ENCODE measurements around the gene SCN9A. TPM values are rescaled to one million over a fixed set of nuclear protein-coding genes. Genes with fewer than 3 reads are reported as not detected.

Gene SCN9A
- total RNA-seq, 1 donor from 2014 or later = 7.8 TPM

DNA sequence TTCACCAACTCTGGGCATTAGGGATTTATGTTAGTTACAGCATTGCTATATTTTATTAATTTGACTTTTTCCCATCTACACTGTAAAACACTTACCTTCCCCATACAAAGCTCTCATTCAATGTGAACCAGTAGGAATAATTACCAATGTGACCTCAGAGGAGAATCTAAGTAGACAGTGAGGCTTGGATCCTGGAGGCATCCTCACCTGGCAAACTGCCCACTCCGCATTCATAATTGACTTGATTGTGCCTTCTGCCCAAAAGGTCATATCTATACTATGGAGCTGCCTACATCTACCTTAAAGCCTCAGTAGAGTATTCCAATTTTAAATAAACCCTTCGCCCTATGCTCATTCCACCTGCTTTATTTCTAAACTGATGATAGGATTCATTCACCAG is 202.5 kb downstream of the SCN9A start:
- Histone ChIP-seq H3K27me3 (ENCODE audit: insufficient read depth, low read length) (no peaks in the 10 kb centered on the region), H2AFZ (ENCODE audit: low read depth, low read length) (no peak overlapping the region), H3K4me1 (ENCODE audit: insufficient read depth, low read length) (peaks cover 5% of the 10 kb centered on the region), H3K9ac (ENCODE audit: low read length) (no peak overlapping the region), H3K36me3 (ENCODE audit: insufficient read depth, low read length) (no peaks in the 10 kb centered on the region), H3K9me3 (ENCODE audit: insufficient read depth, low read depth, low read length) (no peaks in the 10 kb centered on the region), H3K4me2 (ENCODE audit: low read length) (no peak overlapping the region), H3K79me2 (ENCODE audit: insufficient read depth, low read length) (no peaks in the 10 kb centered on the region), H4K20me1 (ENCODE audit: insufficient read depth, low read length) (no peaks in the 10 kb centered on the region), H3K27ac (ENCODE audit: low read depth, low read length) (no peak overlapping the region), H3K4me3 (ENCODE audit: insufficient read depth, low read depth, low read length) (no peak overlapping the region)
- H3K27me3 Mint-ChIP-seq (ENCODE audit: low read depth, unreplicated experiment) = no peaks in the 10 kb centered on the region
- FAIRE-seq = no peak
- TF ChIP-seq, protein P1, sequence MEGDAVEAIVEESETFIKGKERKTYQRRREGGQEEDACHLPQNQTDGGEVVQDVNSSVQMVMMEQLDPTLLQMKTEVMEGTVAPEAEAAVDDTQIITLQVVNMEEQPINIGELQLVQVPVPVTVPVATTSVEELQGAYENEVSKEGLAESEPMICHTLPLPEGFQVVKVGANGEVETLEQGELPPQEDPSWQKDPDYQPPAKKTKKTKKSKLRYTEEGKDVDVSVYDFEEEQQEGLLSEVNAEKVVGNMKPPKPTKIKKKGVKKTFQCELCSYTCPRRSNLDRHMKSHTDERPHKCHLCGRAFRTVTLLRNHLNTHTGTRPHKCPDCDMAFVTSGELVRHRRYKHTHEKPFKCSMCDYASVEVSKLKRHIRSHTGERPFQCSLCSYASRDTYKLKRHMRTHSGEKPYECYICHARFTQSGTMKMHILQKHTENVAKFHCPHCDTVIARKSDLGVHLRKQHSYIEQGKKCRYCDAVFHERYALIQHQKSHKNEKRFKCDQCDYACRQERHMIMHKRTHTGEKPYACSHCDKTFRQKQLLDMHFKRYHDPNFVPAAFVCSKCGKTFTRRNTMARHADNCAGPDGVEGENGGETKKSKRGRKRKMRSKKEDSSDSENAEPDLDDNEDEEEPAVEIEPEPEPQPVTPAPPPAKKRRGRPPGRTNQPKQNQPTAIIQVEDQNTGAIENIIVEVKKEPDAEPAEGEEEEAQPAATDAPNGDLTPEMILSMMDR (IDR thresholded peaks at IDR 0.05; ENCODE audit: insufficient read depth, low read depth, low read length) = no peak
- TF ChIP-seq EZH2 (IDR thresholded peaks at IDR 0.05; ENCODE audit: insufficient read depth, low read length) = no peak
- H3K4me1 Mint-ChIP-seq (ENCODE audit: low read depth, unreplicated experiment) = peaks cover 5% of the 10 kb centered on the region
- no peak overlapping the region for H3K27ac Mint-ChIP-seq (ENCODE audit: unreplicated experiment)
- no peaks in the 10 kb centered on the region for H3K9me3 Mint-ChIP-seq (ENCODE audit: unreplicated experiment)
- no peak for DNase-seq (ENCODE audit: low read depth)
- H3K36me3 Mint-ChIP-seq (ENCODE audit: low read depth, unreplicated experiment) = no peaks in the 10 kb centered on the region
- H3K4me3 Mint-ChIP-seq (ENCODE audit: unreplicated experiment) = no peak overlapping the region

DNA sequence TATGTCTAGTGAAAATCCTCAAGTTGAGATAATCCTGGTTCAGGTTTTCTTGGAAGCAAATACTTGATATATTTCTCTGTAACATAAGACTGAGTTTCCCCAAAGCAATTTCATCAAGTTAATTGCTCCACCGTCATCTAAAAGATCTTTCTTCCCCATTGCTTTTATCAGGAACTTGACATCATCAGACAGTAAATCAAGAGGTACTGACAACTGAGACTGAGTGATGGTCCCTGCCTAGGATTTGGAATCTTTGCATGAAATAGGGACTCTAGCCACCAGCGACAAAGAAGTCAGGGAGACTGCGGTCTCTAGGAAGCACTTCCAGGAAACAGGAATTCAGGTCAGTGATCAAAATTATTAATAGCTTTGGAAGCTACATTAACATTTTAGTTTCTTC is 204.5 kb downstream of the SCN9A start:
- Mint-ChIP-seq H3K27me3 (ENCODE audit: low read depth, unreplicated experiment) (no peaks in the 10 kb centered on the region), H3K4me1 (ENCODE audit: low read depth, unreplicated experiment) (peaks cover 5% of the 10 kb centered on the region), H3K9me3 (ENCODE audit: unreplicated experiment) (no peaks in the 10 kb centered on the region), H3K27ac (ENCODE audit: unreplicated experiment) (no peak overlapping the region), H3K36me3 (ENCODE audit: low read depth, unreplicated experiment) (no peaks in the 10 kb centered on the region), H3K4me3 (ENCODE audit: unreplicated experiment) (no peak overlapping the region)
- Histone ChIP-seq H3K36me3 (ENCODE audit: insufficient read depth, low read length) (no peaks in the 10 kb centered on the region), H3K9ac (ENCODE audit: low read length) (no peak overlapping the region), H3K27me3 (ENCODE audit: insufficient read depth, low read length) (no peaks in the 10 kb centered on the region), H3K79me2 (ENCODE audit: insufficient read depth, low read length) (no peaks in the 10 kb centered on the region), H3K27ac (ENCODE audit: low read depth, low read length) (no peak overlapping the region), H4K20me1 (ENCODE audit: insufficient read depth, low read length) (no peaks in the 10 kb centered on the region), H3K4me1 (ENCODE audit: insufficient read depth, low read length) (peaks cover 5% of the 10 kb centered on the region), H3K4me2 (ENCODE audit: low read length) (no peak overlapping the region), H2AFZ (ENCODE audit: low read depth, low read length) (no peak overlapping the region), H3K4me3 (ENCODE audit: insufficient read depth, low read depth, low read length) (no peak overlapping the region), H3K9me3 (ENCODE audit: insufficient read depth, low read depth, low read length) (no peaks in the 10 kb centered on the region)
- FAIRE-seq = no peak
- TF ChIP-seq, protein P1 (IDR thresholded peaks at IDR 0.05; ENCODE audit: insufficient read depth, low read depth, low read length) = no peak
- TF ChIP-seq EZH2 (IDR thresholded peaks at IDR 0.05; ENCODE audit: insufficient read depth, low read length) = no peak
- no peak for DNase-seq (ENCODE audit: low read depth)

DNA sequence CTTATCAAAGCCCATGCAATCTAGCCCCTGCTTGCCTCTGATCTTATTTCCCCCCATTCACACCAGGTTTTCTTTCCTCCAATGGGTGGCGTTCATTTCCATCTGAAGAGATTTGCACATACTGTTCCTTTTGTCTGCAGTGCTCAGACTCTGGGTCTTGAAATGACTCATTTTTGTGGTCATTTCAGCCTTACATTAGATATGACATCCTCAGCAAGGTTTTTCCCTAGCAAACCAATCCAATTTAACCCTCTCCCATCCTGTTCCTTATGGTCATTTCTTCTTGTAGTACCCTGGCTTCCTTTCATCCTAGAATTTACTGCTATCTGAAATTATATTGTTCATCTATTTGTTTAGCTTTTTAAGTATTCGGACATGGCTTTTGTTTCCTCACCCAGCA is 205.4 kb downstream of the SCN9A start:
- no peak overlapping the region for H2AFZ ChIP-seq (ENCODE audit: low read depth, low read length)
- Mint-ChIP-seq H3K27me3 (ENCODE audit: low read depth, unreplicated experiment) (no peaks in the 10 kb centered on the region), H3K27ac (ENCODE audit: unreplicated experiment) (no peak overlapping the region), H3K4me3 (ENCODE audit: unreplicated experiment) (no peak overlapping the region), H3K36me3 (ENCODE audit: low read depth, unreplicated experiment) (no peaks in the 10 kb centered on the region), H3K9me3 (ENCODE audit: unreplicated experiment) (no peaks in the 10 kb centered on the region), H3K4me1 (ENCODE audit: low read depth, unreplicated experiment) (peaks cover 5% of the 10 kb centered on the region)
- H3K4me1 ChIP-seq (ENCODE audit: insufficient read depth, low read length) = peaks cover 5% of the 10 kb centered on the region
- peak; percentile 64 for DNase-seq (ENCODE audit: low read depth)
- no peaks in the 10 kb centered on the region for H3K27me3 ChIP-seq (ENCODE audit: insufficient read depth, low read length)
- H4K20me1 ChIP-seq (ENCODE audit: insufficient read depth, low read length) = no peaks in the 10 kb centered on the region
- H3K9ac ChIP-seq (ENCODE audit: low read length) = no peak overlapping the region
- no peaks in the 10 kb centered on the region for H3K79me2 ChIP-seq (ENCODE audit: insufficient read depth, low read length)
- peak overlapping the region; percentile 1 for H3K4me2 ChIP-seq (ENCODE audit: low read length)
- FAIRE-seq = no peak
- no peak overlapping the region for H3K4me3 ChIP-seq (ENCODE audit: insufficient read depth, low read depth, low read length)
- H3K27ac ChIP-seq (ENCODE audit: low read depth, low read length) = no peak overlapping the region
- no peak for TF ChIP-seq EZH2 (IDR thresholded peaks at IDR 0.05; ENCODE audit: insufficient read depth, low read length)
- TF ChIP-seq, protein P1 (IDR thresholded peaks at IDR 0.05; ENCODE audit: insufficient read depth, low read depth, low read length) = no peak
- no peaks in the 10 kb centered on the region for H3K9me3 ChIP-seq (ENCODE audit: insufficient read depth, low read depth, low read length)
- no peaks in the 10 kb centered on the region for H3K36me3 ChIP-seq (ENCODE audit: insufficient read depth, low read length)
